Neural cell (in vitro differentiated cells): ENCODE results near the gene CNTNAP2. TPM values are rescaled to one million over a fixed set of nuclear protein-coding genes. Genes with fewer than 3 reads are reported as not detected.

ENCODE experiments used
- H2AFZ ChIP-seq: fragments of 200-600, 300-800 bp; sonication (generic), shearing (Covaris generic); 2 replicates; pipeline ENCODE4 v1.6.0; 2014; ENCODE audit warnings: low read depth, mild to moderate bottlenecking, antibody characterized with exemption, low read length, moderate library complexity
- H3F3A ChIP-seq: fragments of 200-600 bp; shearing (Covaris generic); 2 replicates; pipeline ENCODE4 v1.6.1; 2016; ENCODE audit warnings: mild to moderate bottlenecking, moderate library complexity, mixed read lengths, antibody characterized with exemption, low read length; ENCODE audit not compliant: insufficient read depth, poor library complexity, severe bottlenecking
- H3K27ac ChIP-seq: fragments of 200-600, 300-800 bp; sonication (generic), shearing (Covaris generic); 2 replicates; pipeline ENCODE4 v1.5.1; 2014; ENCODE audit warnings: mild to moderate bottlenecking, low read length, moderate library complexity
- H3K27me3 ChIP-seq: fragments of 300-800, 200-600 bp; sonication (generic), shearing (Covaris generic); 2 replicates; pipeline ENCODE4 v1.6.0; 2014; ENCODE audit warnings: mild to moderate bottlenecking, low read depth, low read length, moderate library complexity; ENCODE audit not compliant: insufficient read depth
- H3K36me3 ChIP-seq: fragments of 300-800, 200-600 bp; sonication (generic), shearing (Covaris generic); 2 replicates; pipeline ENCODE4 v1.5.1; 2014; ENCODE audit warnings: mild to moderate bottlenecking, antibody characterized with exemption, low read length, moderate library complexity; ENCODE audit not compliant: insufficient read depth
- H3K4me2 ChIP-seq: fragments of 300-800, 200-600 bp; sonication (generic), shearing (Covaris generic); 2 replicates; pipeline ENCODE4 v1.6.0; 2014; ENCODE audit warnings: mild to moderate bottlenecking, low read length
- H3K4me3 ChIP-seq: fragments of 300-800, 200-600 bp; sonication (generic), shearing (Covaris generic); 2 replicates; pipeline ENCODE4 v1.5.1; 2014; ENCODE audit warnings: mild to moderate bottlenecking, low read length, moderate library complexity
- H3K79me2 ChIP-seq: fragments of 200-600 bp; shearing (Covaris generic); replicated peaks from 2 replicates; pipeline ENCODE4 v1.6.0; 2014; ENCODE audit warnings: mild to moderate bottlenecking, low read length, moderate library complexity; ENCODE audit not compliant: insufficient read depth
- H3K9ac ChIP-seq: fragments of 300-800, 200-600 bp; sonication (generic), shearing (Covaris generic); 2 replicates; pipeline ENCODE4 v1.6.1; 2016; ENCODE audit warnings: mild to moderate bottlenecking, low read length, mixed read lengths
- H3K9me2 ChIP-seq: fragments of 200-600 bp; shearing (Covaris generic); 2 replicates; pipeline ENCODE4 v1.6.1; 2016; ENCODE audit warnings: mild to moderate bottlenecking, low read length, mixed read lengths; ENCODE audit not compliant: insufficient read depth
- H3K9me3 ChIP-seq: fragments of 200-600, 300-800 bp; sonication (generic), shearing (Covaris generic); 2 replicates; pipeline ENCODE4 v1.6.1; 2016; ENCODE audit warnings: mild to moderate bottlenecking, mixed run types, low read length, moderate library complexity, mixed read lengths
- H4K20me1 ChIP-seq: fragments of 200-600 bp; shearing (Covaris generic); 2 replicates; pipeline ENCODE4 v1.6.1; 2016; ENCODE audit warnings: mild to moderate bottlenecking, mixed run types; ENCODE audit not compliant: insufficient read depth
- CTCF ChIP-seq: fragments of 450-650 bp; IDR thresholded peaks from 2 replicates; pipeline ENCODE4 v1.5.1; 2014; ENCODE audit warnings: antibody characterized with exemption, mild to moderate bottlenecking, moderate library complexity; ENCODE audit not compliant: poor library complexity, severe bottlenecking
- EP300 ChIP-seq: fragments of 450-650 bp; conservative IDR thresholded peaks from 2 replicates; pipeline ENCODE4 v1.6.1; 2014; ENCODE audit warnings: antibody characterized with exemption, mild to moderate bottlenecking, moderate library complexity; ENCODE audit not compliant: poor library complexity, severe bottlenecking
- EZH2 ChIP-seq: fragments of 200-600, 300-800 bp; shearing (Covaris generic), sonication (generic); IDR thresholded peaks from 2 replicates; pipeline ENCODE4 v1.6.1; 2014; ENCODE audit warnings: antibody characterized with exemption, low read length, borderline replicate concordance, mild to moderate bottlenecking; ENCODE audit not compliant: insufficient read depth, poor library complexity, severe bottlenecking
- MXI1 ChIP-seq: fragments of 450-650 bp; conservative IDR thresholded peaks from 2 replicates; pipeline ENCODE4 v1.6.1; 2014; ENCODE audit warnings: antibody characterized with exemption, mild to moderate bottlenecking; ENCODE audit not compliant: poor library complexity, severe bottlenecking
- POLR2AphosphoS5 ChIP-seq: IDR thresholded peaks from 2 replicates; pipeline ENCODE4 v1.6.1; 2012
- RAD21 ChIP-seq: fragments of 450-650 bp; conservative IDR thresholded peaks from 2 replicates; pipeline ENCODE4 v1.6.1; 2014; ENCODE audit warnings: antibody characterized with exemption, mild to moderate bottlenecking, moderate library complexity
- SMC3 ChIP-seq: fragments of 450-650 bp; conservative IDR thresholded peaks from 2 replicates; pipeline ENCODE4 v1.6.1; 2014; ENCODE audit warnings: antibody characterized with exemption, mild to moderate bottlenecking, moderate library complexity; ENCODE audit not compliant: poor library complexity
- TAF1 ChIP-seq: IDR thresholded peaks from 2 replicates; pipeline ENCODE4 v1.6.1; 2012; ENCODE audit warnings: low read depth
- polyA plus RNA-seq: library from polyadenylated mRNA; depleted of rRNA; stranded (reverse); fragments of >200 nt; gene quantifications from 2 replicates; pipeline ENCODE4 v1.2.3, GENCODE V29; 2014
- TF ChIP-seq, protein P1 (sequence below): IDR thresholded peaks from 2 replicates; pipeline ENCODE4 v1.6.1; 2012; ENCODE audit warnings: borderline replicate concordance

Gene CNTNAP2
- polyA plus RNA-seq, 1 donor from 2014 or later, result 276 TPM

GRCh38 chr7:146074195-146074765 is 42.3 kb upstream of the CNTNAP2 start:
- Histone ChIP-seq H3K9ac (no peak overlapping the region), H3K9me3 (no peaks in the 10 kb centered on the region), H3K9me2 (no peaks in the 10 kb centered on the region), H3K36me3 (no peaks in the 10 kb centered on the region), H3F3A (no peaks in the 10 kb centered on the region), H3K4me2 (no peak overlapping the region), H3K27me3 (no peaks in the 10 kb centered on the region), H4K20me1 (no peaks in the 10 kb centered on the region), H2AFZ (no peak overlapping the region), H3K79me2 (no peaks in the 10 kb centered on the region), H3K27ac (no peak overlapping the region), H3K4me3 (no peak overlapping the region)
- TF ChIP-seq EP300, result no peak
- TF ChIP-seq SMC3, result no peak
- no peak for TF ChIP-seq TAF1
- TF ChIP-seq CTCF, result no peak
- TF ChIP-seq MXI1, result no peak
- TF ChIP-seq, protein P1, sequence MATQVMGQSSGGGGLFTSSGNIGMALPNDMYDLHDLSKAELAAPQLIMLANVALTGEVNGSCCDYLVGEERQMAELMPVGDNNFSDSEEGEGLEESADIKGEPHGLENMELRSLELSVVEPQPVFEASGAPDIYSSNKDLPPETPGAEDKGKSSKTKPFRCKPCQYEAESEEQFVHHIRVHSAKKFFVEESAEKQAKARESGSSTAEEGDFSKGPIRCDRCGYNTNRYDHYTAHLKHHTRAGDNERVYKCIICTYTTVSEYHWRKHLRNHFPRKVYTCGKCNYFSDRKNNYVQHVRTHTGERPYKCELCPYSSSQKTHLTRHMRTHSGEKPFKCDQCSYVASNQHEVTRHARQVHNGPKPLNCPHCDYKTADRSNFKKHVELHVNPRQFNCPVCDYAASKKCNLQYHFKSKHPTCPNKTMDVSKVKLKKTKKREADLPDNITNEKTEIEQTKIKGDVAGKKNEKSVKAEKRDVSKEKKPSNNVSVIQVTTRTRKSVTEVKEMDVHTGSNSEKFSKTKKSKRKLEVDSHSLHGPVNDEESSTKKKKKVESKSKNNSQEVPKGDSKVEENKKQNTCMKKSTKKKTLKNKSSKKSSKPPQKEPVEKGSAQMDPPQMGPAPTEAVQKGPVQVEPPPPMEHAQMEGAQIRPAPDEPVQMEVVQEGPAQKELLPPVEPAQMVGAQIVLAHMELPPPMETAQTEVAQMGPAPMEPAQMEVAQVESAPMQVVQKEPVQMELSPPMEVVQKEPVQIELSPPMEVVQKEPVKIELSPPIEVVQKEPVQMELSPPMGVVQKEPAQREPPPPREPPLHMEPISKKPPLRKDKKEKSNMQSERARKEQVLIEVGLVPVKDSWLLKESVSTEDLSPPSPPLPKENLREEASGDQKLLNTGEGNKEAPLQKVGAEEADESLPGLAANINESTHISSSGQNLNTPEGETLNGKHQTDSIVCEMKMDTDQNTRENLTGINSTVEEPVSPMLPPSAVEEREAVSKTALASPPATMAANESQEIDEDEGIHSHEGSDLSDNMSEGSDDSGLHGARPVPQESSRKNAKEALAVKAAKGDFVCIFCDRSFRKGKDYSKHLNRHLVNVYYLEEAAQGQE, result no peak
- no peak for TF ChIP-seq EZH2
- TF ChIP-seq RAD21, result no peak
- TF ChIP-seq POLR2AphosphoS5, result no peak

- H3K36me3 ChIP-seq, result no peaks in the 10 kb centered on the region
- H3K9ac ChIP-seq, result no peak overlapping the region
- H3F3A ChIP-seq, result no peaks in the 10 kb centered on the region
- no peaks in the 10 kb centered on the region for H3K9me2 ChIP-seq
- H3K27ac ChIP-seq, result no peak overlapping the region
- TF ChIP-seq POLR2AphosphoS5 (peak; percentile 97), EZH2 (no peak), EP300 (peak; percentile 74)
- TF ChIP-seq, protein P1, result peak; percentile 57
- H3K9me3 ChIP-seq, result no peaks in the 10 kb centered on the region
- H3K4me3 ChIP-seq, result no peak overlapping the region
- H3K79me2 ChIP-seq, result no peaks in the 10 kb centered on the region
- H3K27me3 ChIP-seq, result no peaks in the 10 kb centered on the region
- peak overlapping the region; percentile 21 for H3K4me2 ChIP-seq
- no peaks in the 10 kb centered on the region for H4K20me1 ChIP-seq
- no peak overlapping the region for H2AFZ ChIP-seq
These were observed 40.3 kb upstream of the CNTNAP2 start for GRCh38 chr7:146076344-146076743.
